MM.1S (cell line): ENCODE results near the gene PPP2CA.

Experiments
- DNase-seq: peaks from one replicate; pipeline ENCODE4 v3.0.0-alpha.2; 2015
- H2AFZ ChIP-seq: fragments of 300-600 bp; sonication (generic); 2 replicates; pipeline ENCODE4 v1.6.0; 2016; ENCODE audit warnings: antibody characterized with exemption, low read length
- H3F3A ChIP-seq: fragments of 300-600 bp; sonication (generic); 2 replicates; pipeline ENCODE4 v1.6.1; 2016; ENCODE audit warnings: mild to moderate bottlenecking, antibody characterized with exemption, low read length, moderate library complexity, mixed read lengths; ENCODE audit not compliant: insufficient read depth
- H3K27ac ChIP-seq: fragments of 300-600 bp; sonication (generic); 2 replicates; pipeline ENCODE4 v1.5.1; 2016; ENCODE audit warnings: mild to moderate bottlenecking, low read length
- H3K27me3 ChIP-seq: fragments of 300-600 bp; sonication (generic); replicated peaks from 2 replicates; pipeline ENCODE4 v1.6.0; 2016; ENCODE audit warnings: low read length; ENCODE audit not compliant: insufficient read depth
- H3K36me3 ChIP-seq: fragments of 300-600 bp; sonication (generic); replicated peaks from 2 replicates; pipeline ENCODE4 v1.6.1; 2016; ENCODE audit warnings: mild to moderate bottlenecking, low read length, mixed read lengths; ENCODE audit not compliant: insufficient read depth
- H3K4me1 ChIP-seq: fragments of 300-600 bp; sonication (generic); 2 replicates; pipeline ENCODE4 v1.6.1; 2016; ENCODE audit warnings: low read length, mixed read lengths
- H3K4me2 ChIP-seq: fragments of 300-600 bp; sonication (generic); 2 replicates; pipeline ENCODE4 v1.6.0; 2016; ENCODE audit warnings: low read depth, low read length
- H3K4me3 ChIP-seq: fragments of 300-600 bp; sonication (generic); 2 replicates; pipeline ENCODE4 v1.5.1; 2016; ENCODE audit warnings: low read length, mixed read lengths
- H3K79me2 ChIP-seq: fragments of 300-600 bp; sonication (generic); 2 replicates; pipeline ENCODE4 v1.6.1; 2016; ENCODE audit warnings: mixed run types, low read length, mixed read lengths
- H3K9ac ChIP-seq: fragments of 300-600 bp; sonication (generic); 2 replicates; pipeline ENCODE4 v1.6.1; 2016; ENCODE audit warnings: low read length, mixed read lengths
- H3K9me2 ChIP-seq: fragments of 300-600 bp; sonication (generic); replicated peaks from 2 replicates; pipeline ENCODE4 v1.6.1; 2016; ENCODE audit warnings: mild to moderate bottlenecking, low read length, mixed read lengths; ENCODE audit not compliant: insufficient read depth
- H3K9me3 ChIP-seq: fragments of 300-600 bp; sonication (generic); replicated peaks from 2 replicates; pipeline ENCODE4 v1.6.1; 2016; ENCODE audit warnings: mild to moderate bottlenecking, low read length, mixed read lengths; ENCODE audit not compliant: insufficient read depth
- H4K20me1 ChIP-seq: fragments of 300-600 bp; sonication (generic); 2 replicates; pipeline ENCODE4 v1.6.1; 2016; ENCODE audit warnings: mild to moderate bottlenecking, low read length, moderate library complexity, mixed read lengths; ENCODE audit not compliant: insufficient read depth
- CTCF ChIP-seq: fragments of 300-600 bp; sonication (generic); IDR thresholded peaks from 2 replicates; pipeline ENCODE4 v1.5.1; 2016; ENCODE audit warnings: antibody characterized with exemption, low read length, mixed read lengths
- EZH2 ChIP-seq: fragments of 300-600 bp; sonication (generic); optimal IDR thresholded peaks from 2 replicates; pipeline ENCODE3; 2017; ENCODE audit warnings: low read depth, mild to moderate bottlenecking, antibody characterized with exemption, low read length, mixed read lengths
- EZH2phosphoT487 ChIP-seq: fragments of 300-600 bp; sonication (generic); IDR thresholded peaks from 2 replicates; pipeline ENCODE4 v1.6.1; 2018; ENCODE audit warnings: antibody characterized with exemption, low read length

PPP2CA gene

GRCh38 chr5:134183481-134183880, 42.4 kb downstream of the PPP2CA start:
- no peaks in the 10 kb centered on the region for H3K36me3 ChIP-seq
- H3K27ac ChIP-seq: no peak overlapping the region
- H4K20me1 ChIP-seq: no peaks in the 10 kb centered on the region
- no peaks in the 10 kb centered on the region for H3K9me3 ChIP-seq
- no peak for DNase-seq
- H3K4me2 ChIP-seq: no peak overlapping the region
- no peak overlapping the region for H3K4me3 ChIP-seq
- no peak for TF ChIP-seq CTCF
- no peak overlapping the region for H2AFZ ChIP-seq
- no peaks in the 10 kb centered on the region for H3K4me1 ChIP-seq
- no peaks in the 10 kb centered on the region for H3K79me2 ChIP-seq
- no peaks in the 10 kb centered on the region for H3K9me2 ChIP-seq
- H3K27me3 ChIP-seq: no peaks in the 10 kb centered on the region
- no peak overlapping the region for H3K9ac ChIP-seq
- no peaks in the 10 kb centered on the region for H3F3A ChIP-seq

- no peaks in the 10 kb centered on the region for H3K9me2 ChIP-seq
- H2AFZ ChIP-seq: no peak overlapping the region
- no peak overlapping the region; the same call in 1 of the 2 replicates for H3K4me2 ChIP-seq
- H3K27ac ChIP-seq: no peak overlapping the region
- peaks cover 15% of the 10 kb centered on the region for H3F3A ChIP-seq
- no peaks in the 10 kb centered on the region for H3K36me3 ChIP-seq
- H3K4me3 ChIP-seq: no peak overlapping the region
- no peak overlapping the region for H3K9ac ChIP-seq
- DNase-seq: no peak
- peaks cover 15% of the 10 kb centered on the region for H4K20me1 ChIP-seq
- H3K9me3 ChIP-seq: no peaks in the 10 kb centered on the region
- no peak for TF ChIP-seq EZH2phosphoT487
- TF ChIP-seq EZH2: no peak
- TF ChIP-seq CTCF: no peak
- peaks cover 9% of the 10 kb centered on the region for H3K4me1 ChIP-seq
- H3K79me2 ChIP-seq: peaks cover 36% of the 10 kb centered on the region
- no peaks in the 10 kb centered on the region for H3K27me3 ChIP-seq
Measured at GRCh38 chr5:134178096-134178419, 47.8 kb downstream of the PPP2CA start.

- Histone ChIP-seq H3K4me1 (peaks cover 9% of the 10 kb centered on the region), H3K9me2 (no peaks in the 10 kb centered on the region), H3K79me2 (peaks cover 40% of the 10 kb centered on the region), H3K4me2 (peak overlapping the region; percentile 58), H3K27ac (peak overlapping the region; percentile 96; the same call in 1 of the 2 replicates), H3K36me3 (no peaks in the 10 kb centered on the region), H3K4me3 (peak overlapping the region; percentile 72), H3K27me3 (no peaks in the 10 kb centered on the region), H3F3A (peaks cover 15% of the 10 kb centered on the region), H2AFZ (peak overlapping the region; percentile 45), H3K9me3 (no peaks in the 10 kb centered on the region), H4K20me1 (peaks cover 15% of the 10 kb centered on the region), H3K9ac (peak overlapping the region; percentile 99)
- DNase-seq: no peak
- TF ChIP-seq EZH2 (no peak), CTCF (no peak), EZH2phosphoT487 (no peak)
Measured at GRCh38 chr5:134177369-134178095, 48.3 kb downstream of the PPP2CA start.
